BJ (cell line): ENCODE data around the gene THSD7A. TPM values are rescaled to one million over a fixed set of nuclear protein-coding genes. Genes with fewer than 3 reads are reported as not detected.

Source experiments
- CTCF ChIA-PET: fragments of 350-600 bp; formaldehyde crosslinking; extraction: SDS; loops from one replicate; lab custom pipeline; 2021; ENCODE audit warnings: antibody characterized with exemption, inconsistent platforms; lab: Yijun Ruan, JAX
- POLR2A ChIA-PET: fragments of 300-600 bp; sonication (Branson Sonifier 250); formaldehyde crosslinking; extraction: SDS; loops from one replicate; lab custom pipeline; 2021; ENCODE audit warnings: antibody characterized with exemption; lab: Charles Lee
- DNase-seq: peaks from one replicate; pipeline ENCODE4 v3.0.0-alpha.2; 2011; ENCODE audit warnings: low read depth
- H3K27me3 ChIP-seq: 2 replicates; pipeline ENCODE4 v1.6.0; 2011; ENCODE audit warnings: low read length; ENCODE audit not compliant: control insufficient read depth, insufficient read depth
- H3K36me3 ChIP-seq: 2 replicates; pipeline ENCODE4 v1.5.1; 2011; ENCODE audit warnings: low read length; ENCODE audit not compliant: control insufficient read depth, insufficient read depth
- H3K4me3 ChIP-seq: 2 replicates; pipeline ENCODE4 v1.5.1; 2011; ENCODE audit warnings: low read depth, mild to moderate bottlenecking, control low read depth, low read length
- polyA plus RNA-seq: library from polyadenylated mRNA; depleted of rRNA; stranded (reverse); fragments of >200 nt; gene quantifications from 2 replicates; pipeline ENCODE4 v1.2.3, GENCODE V29; 2011
- TF ChIP-seq, protein P1 (sequence below): IDR thresholded peaks from 2 replicates; pipeline ENCODE4 v1.5.1; 2011; ENCODE audit warnings: low read depth, mild to moderate bottlenecking, control low read depth, inconsistent platforms, low read length, moderate library complexity; ENCODE audit not compliant: insufficient read depth

THSD7A gene
- polyA plus RNA-seq, 1 experiment, result 0.02 TPM

DNA sequence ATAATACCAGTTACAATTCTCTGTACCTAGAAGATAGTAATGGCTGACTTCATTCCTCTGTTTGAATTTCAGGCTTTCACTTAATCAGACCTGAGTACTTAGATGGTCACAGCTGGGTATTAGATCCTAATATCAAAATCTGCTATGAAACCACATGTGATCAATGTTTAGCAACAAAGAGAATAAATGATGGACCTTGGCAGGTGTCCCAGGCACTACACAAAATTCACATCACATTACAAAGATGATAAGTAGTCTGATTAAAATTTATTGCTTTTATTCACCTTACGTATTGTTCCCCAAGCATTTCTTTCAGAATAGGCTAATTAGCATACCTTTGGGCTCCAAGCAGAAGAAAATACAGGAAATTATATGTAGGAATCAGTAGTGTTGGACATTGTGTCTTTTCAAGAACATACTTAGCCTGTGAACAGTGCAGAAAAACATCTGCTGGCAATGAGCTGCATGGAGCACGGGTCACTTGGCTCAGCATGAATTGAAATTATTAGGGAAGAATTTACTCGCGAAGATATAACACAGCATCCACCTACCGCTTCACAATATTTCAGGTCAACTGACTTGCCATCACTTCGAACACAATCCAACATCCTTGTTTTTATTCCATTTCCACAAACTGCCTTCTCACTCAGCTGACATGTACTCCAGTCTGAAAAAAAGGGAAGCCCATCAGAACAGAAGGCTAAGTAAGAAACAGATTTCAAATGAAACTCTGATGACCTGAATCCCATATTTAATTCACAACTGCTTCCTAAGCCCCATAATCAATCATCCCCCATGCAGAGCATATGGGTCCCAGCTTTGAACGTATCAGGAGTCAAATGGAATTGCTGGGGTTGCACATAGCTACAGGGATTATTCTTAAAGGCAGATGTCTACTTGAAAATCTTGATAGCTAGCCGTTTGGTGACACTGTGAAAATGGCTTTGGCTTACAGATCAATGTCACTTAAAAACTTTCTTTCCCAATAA, 421.0 kb downstream of the THSD7A start:
- TF ChIP-seq, protein P1, sequence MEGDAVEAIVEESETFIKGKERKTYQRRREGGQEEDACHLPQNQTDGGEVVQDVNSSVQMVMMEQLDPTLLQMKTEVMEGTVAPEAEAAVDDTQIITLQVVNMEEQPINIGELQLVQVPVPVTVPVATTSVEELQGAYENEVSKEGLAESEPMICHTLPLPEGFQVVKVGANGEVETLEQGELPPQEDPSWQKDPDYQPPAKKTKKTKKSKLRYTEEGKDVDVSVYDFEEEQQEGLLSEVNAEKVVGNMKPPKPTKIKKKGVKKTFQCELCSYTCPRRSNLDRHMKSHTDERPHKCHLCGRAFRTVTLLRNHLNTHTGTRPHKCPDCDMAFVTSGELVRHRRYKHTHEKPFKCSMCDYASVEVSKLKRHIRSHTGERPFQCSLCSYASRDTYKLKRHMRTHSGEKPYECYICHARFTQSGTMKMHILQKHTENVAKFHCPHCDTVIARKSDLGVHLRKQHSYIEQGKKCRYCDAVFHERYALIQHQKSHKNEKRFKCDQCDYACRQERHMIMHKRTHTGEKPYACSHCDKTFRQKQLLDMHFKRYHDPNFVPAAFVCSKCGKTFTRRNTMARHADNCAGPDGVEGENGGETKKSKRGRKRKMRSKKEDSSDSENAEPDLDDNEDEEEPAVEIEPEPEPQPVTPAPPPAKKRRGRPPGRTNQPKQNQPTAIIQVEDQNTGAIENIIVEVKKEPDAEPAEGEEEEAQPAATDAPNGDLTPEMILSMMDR, result no peak
- no peak overlapping the region for H3K4me3 ChIP-seq
- no peaks in the 10 kb centered on the region for H3K36me3 ChIP-seq
- ChIA-PET CTCF (no interaction called here), POLR2A (no interaction called here)
- no peaks in the 10 kb centered on the region for H3K27me3 ChIP-seq
- DNase-seq, result no peak

DNA sequence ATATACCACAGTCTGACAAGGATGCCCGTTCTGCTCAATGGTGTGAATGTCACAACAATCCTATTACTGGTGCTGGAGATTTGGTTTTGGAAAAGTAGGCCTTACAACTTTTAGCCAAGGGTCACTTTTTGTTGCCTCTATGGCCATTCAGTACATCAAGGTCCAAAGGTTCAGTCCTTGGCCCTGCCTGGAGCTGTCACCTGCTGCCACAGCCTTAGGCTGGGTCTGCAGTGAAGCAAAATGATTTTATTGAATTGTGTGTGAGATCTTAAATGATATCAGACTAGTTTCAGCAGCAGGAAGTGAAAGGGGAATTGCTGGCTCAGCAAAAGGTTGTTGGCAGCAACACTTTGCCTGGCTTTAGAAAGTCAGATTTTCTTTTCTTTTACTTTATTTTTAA, 427.6 kb downstream of the THSD7A start:
- POLR2A ChIA-PET, result no interaction called here
- TF ChIP-seq, protein P1, result no peak
- Histone ChIP-seq H3K27me3 (no peaks in the 10 kb centered on the region), H3K4me3 (no peak overlapping the region), H3K36me3 (no peaks in the 10 kb centered on the region)
- no peak for DNase-seq
- CTCF ChIA-PET, result no interaction called here

DNA sequence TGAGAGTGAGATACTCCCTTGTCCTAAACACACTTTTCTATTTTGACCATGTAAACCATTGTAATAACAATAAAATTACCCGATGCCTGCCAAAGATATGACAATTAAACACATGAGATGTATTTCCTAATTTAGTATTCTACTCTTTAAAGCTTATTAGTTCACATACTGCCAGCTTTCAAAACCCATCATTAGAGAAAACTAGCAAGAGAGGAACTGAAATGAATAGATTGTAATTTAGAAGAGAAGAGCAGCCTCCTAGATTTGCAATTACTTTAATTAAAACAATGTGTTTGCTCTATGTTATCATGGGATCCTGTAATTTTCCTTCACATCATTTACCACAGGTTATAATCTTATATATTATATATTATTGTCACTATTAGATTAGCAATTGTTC, 428.2 kb downstream of the THSD7A start:
- ChIA-PET CTCF (no interaction called here), POLR2A (no interaction called here)
- DNase-seq, result no peak

DNA sequence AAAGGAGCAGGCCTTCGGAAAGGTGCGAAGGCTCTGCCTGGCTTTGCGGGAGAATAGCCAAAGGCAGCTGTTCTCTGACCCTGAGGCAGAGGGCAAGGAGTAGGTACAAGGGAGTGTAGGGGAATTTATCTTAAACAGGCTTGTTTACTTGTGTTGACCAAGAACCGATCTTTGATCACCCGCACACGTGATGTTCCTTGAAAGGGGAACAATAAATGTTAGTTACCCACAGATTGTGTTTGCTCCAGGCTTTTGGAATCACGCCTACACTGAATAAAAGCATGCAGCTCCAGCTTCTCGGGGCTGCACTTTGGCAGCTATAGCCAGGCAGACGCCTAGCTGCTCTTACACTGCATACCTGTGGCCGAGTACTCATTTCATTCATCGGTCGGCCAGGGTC, 437.6 kb downstream of the THSD7A start:
- H3K36me3 ChIP-seq, result no peaks in the 10 kb centered on the region
- H3K27me3 ChIP-seq, result no peaks in the 10 kb centered on the region
- DNase-seq, result no peak
- no peak overlapping the region for H3K4me3 ChIP-seq
- POLR2A ChIA-PET, result no interaction called here
- TF ChIP-seq, protein P1, result no peak
- CTCF ChIA-PET, result no interaction called here

More for the DNA sequence above, 428.2 kb downstream of the THSD7A start:
- Histone ChIP-seq H3K36me3 (no peaks in the 10 kb centered on the region), H3K27me3 (no peaks in the 10 kb centered on the region), H3K4me3 (no peak overlapping the region)
- TF ChIP-seq, protein P1, result no peak

DNA sequence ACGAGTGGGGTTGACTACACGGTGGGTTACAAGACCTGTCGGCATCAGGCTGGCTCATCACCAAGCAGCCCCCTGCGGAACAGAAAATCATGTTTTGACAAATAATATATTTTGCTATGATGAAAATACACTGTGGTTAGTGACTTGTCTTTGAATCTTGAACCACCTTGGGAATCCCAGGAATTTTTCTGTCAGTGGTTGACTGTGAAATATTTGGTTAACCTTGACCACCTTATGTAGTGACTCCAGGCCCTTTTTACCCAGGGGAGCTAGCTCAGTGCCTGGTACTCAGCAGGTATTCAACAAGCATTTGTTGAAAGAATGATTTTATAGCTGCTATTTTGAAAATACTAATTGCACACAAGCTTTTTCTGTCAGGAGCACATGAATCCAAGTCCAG, 452.4 kb downstream of the THSD7A start:
- TF ChIP-seq, protein P1, result no peak
- DNase-seq, result no peak
- Histone ChIP-seq H3K36me3 (no peaks in the 10 kb centered on the region), H3K27me3 (no peaks in the 10 kb centered on the region; the same call in 1 of the 2 replicates), H3K4me3 (no peak overlapping the region)
- CTCF ChIA-PET, result no interaction called here
- POLR2A ChIA-PET, result no interaction called here
